Mucosa of descending colon (tissue), 3 donors: ENCODE data around the gene WFS1. TPM values are rescaled to one million over a fixed set of nuclear protein-coding genes. Genes with fewer than 3 reads are reported as not detected.

Experiments
- ATAC-seq: fragments of 200-7000 bp; cut with Tn5 transposase; one replicate; pipeline ENCODE4 v1.9.1; 2020; ENCODE audit warnings: mild to moderate bottlenecking, moderate library complexity
- DNase-seq, 3 donors: peaks; one replicate each; pipeline ENCODE4 v3.0.0-alpha.2; 2020
- H3K36me3 ChIP-seq: fragments of 200-600 bp; one replicate; pipeline ENCODE4 v1.8.0; 2021; ENCODE audit warnings: low read depth, mild to moderate bottlenecking
- H3K4me1 ChIP-seq: fragments of 200-600 bp; one replicate; pipeline ENCODE4 v1.8.0; 2021; ENCODE audit warnings: low read depth, mild to moderate bottlenecking
- H3K4me3 ChIP-seq: fragments of 200-600 bp; one replicate; pipeline ENCODE4 v1.8.0; 2021; ENCODE audit warnings: mild to moderate bottlenecking
- H3K9me3 ChIP-seq: fragments of 200-600 bp; one replicate; pipeline ENCODE4 v1.8.0; 2021; ENCODE audit warnings: mild to moderate bottlenecking
- CTCF ChIP-seq: fragments of 200-600 bp; IDR thresholded peaks from one replicate; pipeline ENCODE4 v1.8.0; 2022; ENCODE audit warnings: antibody characterized with exemption, mild to moderate bottlenecking
- intact Hi-C, 2 donors: fragments of 100-400 bp; cut with DNase I in 1 of 2; cut with micrococcal nuclease in 1 of 2; formaldehyde crosslinking; loops; one replicate each; pipeline versions ENCODE4 v1.11.0 to v1.11.1; 2022; cut with DNase I, micrococcal nuclease
- total RNA-seq, 3 donors: library from RNA; stranded (reverse); fragmentation: NEBNext Ultra II Directional in 2 of 3; extraction: Animal tissue kit (Norgen Biotek cat#: 25700) in 2 of 3; gene quantifications; one replicate each; pipeline versions ENCODE4 v1.2.1 to v1.2.4, GENCODE V29; 2021 to 2023
- donor health status: DM: no; HTN: no; CAD: no; lungs with moderate emphysema.
- donor health status: DM: no; HTN: no; CAD: no.
- donor health status: DM: no; HTN: yes; CAD: no.

Gene WFS1
- total RNA-seq, 3 donors from 2014 or later, result 5.8 to 39.2 (median 14.9) TPM

GRCh38 chr4:6253111-6253510, 16.5 kb upstream of the WFS1 start:
- DNase-seq (peak in 1 of 3 donors; percentile 29), ATAC-seq (no peak)
- no peak for TF ChIP-seq CTCF
- H3K36me3 ChIP-seq, result no peaks in the 10 kb centered on the region
- no peaks in the 10 kb centered on the region for H3K9me3 ChIP-seq
- intact Hi-C loops, result loop anchor here (5.0 kb wide), 1 partner anchor 74 kb away; no protein-coding TSS in a partner anchor
- no peak overlapping the region for H3K4me3 ChIP-seq
- no peaks in the 10 kb centered on the region for H3K4me1 ChIP-seq

GRCh38 chr4:6253961-6254360, 15.7 kb upstream of the WFS1 start:
- DNase-seq (peak in 1 of 3 donors; percentile 5), ATAC-seq (no peak)
- no peaks in the 10 kb centered on the region for H3K36me3 ChIP-seq
- intact Hi-C loops, result loop anchor here (5.0 kb wide), 1 partner anchor 73 kb away; no protein-coding TSS in a partner anchor
- TF ChIP-seq CTCF, result no peak
- H3K4me1 ChIP-seq, result no peaks in the 10 kb centered on the region
- H3K9me3 ChIP-seq, result no peaks in the 10 kb centered on the region
- no peak overlapping the region for H3K4me3 ChIP-seq

DNA sequence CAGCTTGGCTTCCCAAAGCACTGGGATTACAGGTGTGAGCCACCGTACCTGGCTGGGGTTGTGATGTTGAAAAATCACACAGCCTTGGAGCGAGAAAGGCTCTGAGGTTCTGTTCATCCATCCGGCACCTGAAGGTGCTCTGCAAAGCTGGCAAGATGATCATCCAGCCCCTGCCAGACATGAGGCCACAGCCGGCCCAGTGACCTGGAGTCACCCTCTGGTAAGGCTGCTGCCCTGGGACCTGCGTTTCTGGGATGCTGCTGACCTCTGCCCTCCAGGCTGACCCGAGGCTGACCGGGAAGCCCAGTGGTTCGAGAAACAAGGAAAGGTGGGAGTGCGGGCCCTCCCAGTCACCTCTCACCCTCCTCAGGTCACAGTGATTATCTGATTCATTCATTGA, 13.5 kb upstream of the WFS1 start:
- ATAC-seq, result no peak
- Histone ChIP-seq H3K4me3 (no peak overlapping the region), H3K4me1 (no peaks in the 10 kb centered on the region), H3K9me3 (no peaks in the 10 kb centered on the region), H3K36me3 (no peaks in the 10 kb centered on the region)
- no peak for TF ChIP-seq CTCF
- intact Hi-C loops, result no loop called here
- DNase-seq, result peak in 1 of 3 donors; percentile 29

DNA sequence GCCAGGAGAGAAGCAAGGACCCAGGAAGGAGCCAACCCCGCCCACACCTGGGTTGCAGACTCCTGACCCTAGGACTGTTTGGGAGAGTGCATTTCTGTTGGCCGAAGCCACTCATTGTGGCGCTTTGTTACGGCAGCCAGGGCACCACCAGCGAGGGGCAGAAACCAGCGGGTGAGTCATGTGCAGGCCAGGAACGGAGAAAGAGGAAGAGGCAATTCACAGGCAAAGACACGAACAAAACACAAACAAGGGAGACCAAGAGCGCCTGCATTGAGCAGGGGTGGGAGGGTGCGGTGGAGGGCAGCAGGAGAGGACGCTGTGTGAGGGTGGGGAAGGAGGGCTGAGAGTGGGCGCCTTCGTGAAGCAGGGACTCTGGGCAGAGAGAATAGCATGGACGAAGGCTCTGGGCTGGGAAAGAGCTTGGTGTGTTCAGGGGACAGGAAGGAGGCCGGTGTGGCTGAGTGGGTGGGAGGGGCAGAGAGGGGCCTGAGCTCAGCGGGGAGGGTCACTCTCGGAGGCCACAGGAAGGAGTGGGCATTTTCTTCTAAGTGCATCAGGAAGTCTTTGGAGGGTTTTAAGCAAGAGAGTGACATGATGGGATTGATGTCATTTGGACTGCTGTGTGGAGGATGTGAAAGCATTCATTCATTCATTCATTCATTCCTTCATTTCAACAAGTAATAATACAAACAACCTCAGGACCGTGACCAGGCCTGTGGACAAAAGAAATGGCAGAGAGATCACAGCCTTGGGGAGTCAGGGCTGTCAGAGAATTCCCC, 12.2 kb upstream of the WFS1 start:
- Histone ChIP-seq H3K4me1 (no peaks in the 10 kb centered on the region), H3K4me3 (no peak overlapping the region), H3K36me3 (no peaks in the 10 kb centered on the region), H3K9me3 (no peaks in the 10 kb centered on the region)
- no peak for TF ChIP-seq CTCF
- intact Hi-C loops, result no loop called here
- ATAC-seq (peak; percentile 21), DNase-seq (peak in 1 of 3 donors; percentile 28)

- ATAC-seq (no peak), DNase-seq (peak in 1 of 3 donors; percentile 11)
- H3K4me1 ChIP-seq, result no peaks in the 10 kb centered on the region
- no peaks in the 10 kb centered on the region for H3K9me3 ChIP-seq
- H3K36me3 ChIP-seq, result no peaks in the 10 kb centered on the region
- intact Hi-C loops, result no loop called here
- H3K4me3 ChIP-seq, result no peak overlapping the region
- TF ChIP-seq CTCF, result no peak
These were observed 11.7 kb upstream of the WFS1 start for GRCh38 chr4:6258026-6258360.
